MV-4-11 (cell line): Measurements from ENCODE around the gene MFNG.
"Not testable (repeated sequence)": the region's sequence is repeated elsewhere in the genome, so short reads cannot be mapped to it uniquely, and the experiment has no call there.

Experiments
- DNase-seq: peaks from one replicate; lab custom pipeline; 2025; lab: John Stamatoyannopoulos, UW

Gene MFNG

DNA sequence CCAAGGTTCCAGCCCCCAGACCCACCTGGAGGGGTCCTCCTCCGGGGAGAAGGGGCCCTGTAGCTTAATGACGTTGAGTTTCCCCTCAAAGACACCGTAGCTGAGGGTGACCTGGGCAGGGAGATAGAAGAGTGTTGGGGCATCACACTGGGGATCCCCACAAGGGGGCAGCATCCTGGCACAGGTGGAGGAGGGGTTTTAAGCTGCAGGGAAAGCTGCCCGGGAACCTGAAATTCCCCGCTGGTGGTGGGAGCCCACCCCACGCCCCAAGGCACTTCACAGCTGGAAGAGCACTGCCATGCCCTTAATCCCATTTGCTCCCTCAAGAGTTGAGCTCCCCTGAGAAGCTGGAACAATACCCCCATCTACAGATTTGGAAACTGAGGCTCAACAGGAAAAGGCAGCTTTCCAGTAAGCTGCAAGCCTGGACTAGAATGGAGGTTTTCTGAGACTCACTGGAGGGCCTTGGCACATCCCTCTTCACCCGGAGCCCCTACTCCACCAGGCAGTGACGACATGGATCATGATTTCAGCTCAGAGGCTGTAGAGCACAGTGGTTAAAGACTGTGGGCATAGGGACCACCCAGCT lies 13.7 kb downstream of the MFNG start:
- no peak for DNase-seq

DNA sequence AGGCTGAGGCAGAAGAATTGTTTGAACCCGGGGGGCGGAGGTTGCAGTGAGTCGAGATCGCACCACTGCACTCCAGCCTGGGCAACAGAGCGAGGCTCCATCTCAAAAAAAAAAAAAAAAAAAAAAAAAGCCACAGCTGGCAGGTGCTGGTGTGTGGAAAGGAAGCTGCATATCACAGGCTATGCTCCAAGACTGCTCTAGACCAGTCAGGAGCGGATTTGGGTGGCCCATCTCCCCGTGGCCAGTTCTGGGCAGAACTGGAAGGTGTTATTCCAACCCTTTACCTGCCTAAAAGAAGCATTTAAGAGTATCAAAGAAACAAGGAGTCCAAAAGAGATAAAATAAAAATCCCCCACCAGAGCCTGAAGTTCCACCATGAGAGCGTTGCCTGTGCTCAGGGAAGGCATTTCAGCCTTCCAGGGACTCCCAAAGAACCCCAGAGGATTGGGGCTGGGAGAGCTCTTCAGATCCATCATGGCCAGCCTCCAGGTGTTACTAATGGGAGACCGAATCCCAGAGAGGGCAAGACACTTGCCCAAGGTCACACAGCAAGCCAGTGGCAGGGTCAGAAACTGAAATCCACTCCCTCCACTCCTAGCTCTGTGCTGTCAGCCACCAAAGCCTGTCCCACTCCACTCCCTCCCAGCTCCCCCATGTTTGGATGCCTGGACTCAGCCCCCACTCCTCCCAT lies 14.3 kb downstream of the MFNG start:
- no peak for DNase-seq

DNA sequence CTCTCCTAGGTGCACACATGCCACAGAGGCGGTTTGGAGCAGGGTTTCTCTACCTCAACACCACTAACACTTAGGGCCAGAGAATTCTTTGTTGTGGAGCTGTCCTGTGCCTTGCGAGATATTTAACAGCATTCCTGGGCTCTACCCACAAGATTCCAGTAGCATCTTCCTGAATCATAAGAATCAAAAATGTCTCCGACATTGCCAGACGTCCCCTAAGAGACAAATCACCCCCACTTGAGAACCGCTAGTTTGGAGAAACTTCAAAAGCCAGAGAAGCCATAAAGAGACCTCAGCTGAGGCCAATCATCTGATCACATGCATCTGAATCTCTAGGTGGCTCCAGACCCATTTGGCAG lies 16.1 kb downstream of the MFNG start:
- no peak for DNase-seq

DNA sequence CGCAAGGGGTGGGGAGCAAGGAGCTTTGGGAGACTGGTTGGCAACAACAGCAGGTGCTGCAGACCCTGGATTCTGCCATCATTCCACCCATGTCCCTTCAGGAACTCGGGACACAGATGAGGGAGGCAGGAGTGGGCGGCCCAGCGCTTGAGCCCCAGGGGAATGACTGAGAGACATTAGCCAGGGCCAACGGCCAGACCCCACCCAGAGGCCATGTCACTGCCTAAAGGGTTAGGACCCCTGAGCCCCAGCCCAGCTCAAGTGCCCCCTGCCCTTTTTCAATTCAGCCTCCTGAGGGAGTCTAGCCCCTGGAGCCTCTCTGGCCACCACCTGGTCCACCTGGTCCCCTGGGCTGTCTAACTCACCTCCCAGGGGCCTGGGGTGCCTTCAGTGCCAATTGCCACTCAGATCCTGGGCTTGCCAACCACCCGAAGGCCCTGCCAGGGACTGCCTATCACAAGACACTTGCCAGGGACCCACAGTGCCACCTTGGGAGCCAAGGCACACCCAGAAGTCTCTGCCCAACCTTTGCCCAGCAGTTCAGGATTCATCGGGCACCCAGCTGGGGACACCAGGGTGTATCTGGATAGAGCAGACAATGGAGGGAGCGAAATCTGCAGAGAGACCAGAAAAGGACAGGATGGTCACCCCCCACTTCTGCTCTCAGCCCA lies 16.6 kb downstream of the MFNG start:
- DNase-seq: no peak

DNA sequence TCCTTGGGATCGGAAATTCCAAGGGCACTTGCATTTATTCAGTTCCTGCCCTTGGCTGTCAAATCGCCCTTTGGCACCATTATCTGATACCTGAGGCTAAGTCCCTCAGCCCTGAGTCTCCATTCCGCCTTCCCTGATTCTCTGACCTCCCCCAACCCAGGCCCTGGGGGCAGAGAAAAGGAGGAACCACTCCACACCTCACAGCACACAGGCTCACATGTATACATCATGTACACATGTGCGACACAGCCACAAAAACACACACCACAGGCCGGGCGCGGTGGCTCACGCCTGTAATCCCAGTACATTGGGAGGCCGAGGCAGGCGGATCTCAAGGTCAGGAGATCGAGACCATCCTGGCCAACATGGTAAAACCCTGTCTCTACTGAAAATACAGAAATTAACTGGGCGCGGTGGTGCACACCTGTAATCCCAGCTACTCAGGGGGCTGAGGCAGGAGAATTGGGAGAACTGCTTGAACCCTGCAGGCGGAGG lies 17.9 kb downstream of the MFNG start:
- not testable (repeated sequence) for DNase-seq

DNA sequence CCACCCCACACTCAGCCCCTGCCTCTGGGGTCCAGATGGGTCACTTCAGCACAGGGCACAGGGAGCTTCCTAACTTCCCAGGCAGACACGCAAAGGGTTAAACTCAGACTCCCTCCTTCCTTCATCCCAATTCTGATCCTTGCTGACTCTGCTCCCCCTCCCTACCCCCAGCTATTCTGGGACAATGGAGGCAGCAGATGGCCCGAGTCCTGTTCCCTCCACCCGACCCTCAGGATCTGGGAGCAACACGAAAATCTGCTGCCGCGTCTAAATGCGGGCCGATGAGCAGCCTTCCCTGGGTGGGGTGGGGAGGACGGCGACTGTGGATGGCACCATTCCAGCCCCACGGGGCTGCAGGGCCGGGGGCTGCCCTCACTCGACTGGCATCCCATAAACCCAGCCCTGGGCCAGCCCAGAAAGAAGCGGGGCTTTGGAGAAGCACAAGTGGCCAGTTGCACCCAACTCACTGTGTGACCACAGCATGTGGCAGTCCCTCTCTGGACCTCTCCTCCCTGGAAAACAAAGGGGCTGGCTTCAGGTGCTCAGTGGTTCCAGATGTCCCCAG lies 18.7 kb downstream of the MFNG start:
- DNase-seq: no peak

DNA sequence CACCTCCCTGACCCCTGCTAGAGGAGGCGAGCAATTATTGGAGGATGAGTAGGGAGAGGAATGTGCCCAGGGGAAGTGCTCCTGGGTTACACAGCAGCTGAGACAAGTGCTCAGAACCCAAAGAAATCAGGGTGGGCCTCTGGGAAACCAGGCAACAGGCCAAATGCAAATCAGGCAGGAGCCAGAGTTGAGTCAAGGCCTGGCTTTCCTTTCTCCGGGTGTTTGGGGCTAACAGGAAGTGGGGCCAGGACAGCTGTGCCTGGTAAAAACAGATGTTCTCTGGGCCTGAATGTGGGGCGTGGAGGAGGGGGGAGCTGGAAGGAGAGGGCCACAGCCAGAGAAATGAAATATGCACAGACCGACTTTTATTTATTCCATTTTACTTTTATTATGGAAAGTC lies 22.0 kb downstream of the MFNG start:
- DNase-seq: peak; percentile 40

DNA sequence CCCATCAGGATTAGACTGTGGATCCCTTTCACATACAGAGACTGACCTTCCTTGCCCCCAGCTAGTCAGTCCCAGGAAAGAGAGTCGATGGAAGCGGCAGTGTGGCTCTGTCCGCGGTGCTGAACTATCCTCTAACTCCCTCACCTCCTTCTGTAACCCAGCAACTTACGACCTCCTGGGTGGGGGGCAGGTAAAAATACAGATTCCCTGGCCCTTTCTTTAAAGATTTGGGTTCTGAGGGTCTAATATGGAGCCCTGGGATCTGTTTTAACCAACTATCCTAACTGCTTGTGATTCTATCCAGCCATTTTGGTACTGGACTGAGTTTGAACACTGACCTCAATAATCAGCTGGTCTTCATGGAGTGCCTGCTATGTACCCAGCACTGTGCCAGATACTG lies 23.2 kb downstream of the MFNG start:
- peak; percentile 2 for DNase-seq

DNA sequence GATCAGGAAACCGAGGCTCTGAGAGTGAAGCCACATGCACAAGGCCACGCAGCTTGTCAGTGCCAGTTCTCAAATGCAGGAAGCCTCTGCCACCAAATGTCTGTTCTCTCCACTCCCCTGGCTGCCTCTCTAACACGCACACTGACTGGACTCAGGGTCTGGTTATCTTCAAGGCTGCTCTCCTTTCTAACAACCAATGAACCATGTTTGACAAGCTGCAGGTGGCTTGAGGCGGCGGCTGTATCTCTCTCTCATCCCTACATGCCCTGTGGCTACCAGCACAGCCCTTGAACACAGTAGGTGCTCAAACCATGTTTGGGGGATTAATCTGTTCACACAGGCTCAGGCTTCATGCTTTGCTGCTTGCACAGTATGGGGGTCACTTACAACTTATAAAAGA lies 23.7 kb downstream of the MFNG start:
- no peak for DNase-seq

DNA sequence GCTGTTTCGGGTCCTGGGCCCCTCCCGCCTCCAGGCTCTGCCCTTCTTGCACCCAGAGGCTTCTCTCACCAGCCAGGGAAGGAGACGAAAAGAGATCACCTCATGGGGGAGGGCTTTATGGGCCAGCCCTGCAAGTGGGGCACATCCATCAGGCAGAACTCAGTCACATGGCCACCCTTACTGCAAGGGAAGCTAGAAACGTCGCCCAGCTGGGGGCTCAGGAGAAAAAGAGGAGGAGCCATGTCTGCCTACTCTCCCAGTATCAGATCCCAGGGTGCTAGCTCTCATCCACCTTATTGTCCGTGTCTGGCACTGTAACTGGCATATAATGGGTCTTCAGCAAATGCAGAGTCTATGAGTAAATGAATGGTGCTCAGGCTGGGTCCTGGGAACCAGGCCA lies 24.2 kb downstream of the MFNG start:
- no peak for DNase-seq

DNA sequence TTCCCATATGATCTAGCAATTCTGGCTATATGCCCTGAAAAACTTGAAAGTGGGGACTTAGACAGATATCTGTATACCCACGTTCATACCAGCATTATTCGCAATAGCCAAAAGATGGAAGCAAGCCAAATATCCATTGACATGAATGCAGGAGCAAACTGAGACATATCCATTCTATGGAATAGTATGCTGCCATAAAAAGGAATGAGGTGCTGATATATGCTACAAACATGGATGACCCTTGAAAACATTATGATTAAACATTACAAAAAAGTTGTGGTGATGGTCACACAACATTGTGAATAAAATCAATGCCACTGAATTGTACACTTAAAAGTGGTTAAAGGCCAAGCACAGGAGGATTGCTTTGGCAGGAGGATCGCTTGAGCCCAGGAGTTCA lies 25.5 kb downstream of the MFNG start:
- no peak for DNase-seq

DNA sequence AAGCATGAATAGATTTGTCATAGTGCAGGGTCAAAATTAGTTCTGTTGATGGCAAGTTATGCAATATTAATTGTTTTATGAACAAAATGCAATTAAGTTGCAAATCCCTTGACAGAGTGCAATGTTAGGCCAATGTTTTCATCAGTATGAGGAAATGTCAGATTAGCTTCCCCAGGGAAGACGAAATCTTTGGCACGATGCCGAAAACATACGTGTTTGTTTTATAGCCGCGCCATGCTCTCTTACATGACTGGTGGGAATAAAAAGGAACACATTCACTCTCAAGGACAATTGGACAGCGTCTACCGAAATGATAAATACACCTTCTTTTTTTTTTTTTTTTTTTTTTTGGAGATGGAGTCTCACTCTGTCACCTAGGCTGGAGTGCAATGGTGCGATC lies 27.0 kb downstream of the MFNG start:
- no peak for DNase-seq

DNA sequence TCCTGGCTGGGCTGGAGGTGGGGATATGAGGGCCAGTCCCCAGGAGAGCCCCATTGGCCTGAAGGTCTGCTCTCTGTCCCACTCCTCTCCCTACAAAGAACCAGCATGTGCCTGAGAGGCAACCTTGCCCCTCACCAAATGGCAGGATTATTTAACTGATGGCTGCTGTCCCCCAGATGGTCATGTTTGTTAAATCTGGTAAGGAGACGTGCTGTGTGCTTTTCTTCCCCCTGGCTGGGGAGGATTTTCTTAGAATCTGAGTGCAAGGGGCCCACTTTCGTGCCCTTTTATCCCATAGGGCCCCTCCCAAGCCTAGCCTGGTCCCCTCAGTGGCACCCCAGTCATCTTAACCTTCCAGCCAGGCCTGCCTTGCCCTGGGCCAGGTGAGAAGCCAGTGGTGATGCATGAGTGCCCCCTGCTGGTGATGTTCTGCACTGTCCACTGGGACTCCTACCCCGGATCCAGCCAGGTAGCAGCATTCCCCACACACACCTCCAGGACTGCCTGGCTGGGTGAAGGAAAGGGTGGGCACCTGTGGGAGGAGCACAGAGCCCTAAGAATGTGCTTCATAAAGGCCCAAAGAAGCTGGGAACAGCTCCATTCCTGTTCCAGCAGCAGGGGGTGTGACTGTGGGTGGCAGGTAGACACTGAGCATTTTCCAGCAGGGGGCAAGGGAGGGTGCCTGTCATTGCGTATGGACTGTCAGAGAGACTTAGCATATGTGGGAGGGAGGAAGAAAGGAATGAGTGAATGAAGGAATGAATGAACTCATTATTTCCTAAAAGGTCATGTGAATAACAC lies 28.9 kb downstream of the MFNG start:
- DNase-seq: peak; percentile 18

DNA sequence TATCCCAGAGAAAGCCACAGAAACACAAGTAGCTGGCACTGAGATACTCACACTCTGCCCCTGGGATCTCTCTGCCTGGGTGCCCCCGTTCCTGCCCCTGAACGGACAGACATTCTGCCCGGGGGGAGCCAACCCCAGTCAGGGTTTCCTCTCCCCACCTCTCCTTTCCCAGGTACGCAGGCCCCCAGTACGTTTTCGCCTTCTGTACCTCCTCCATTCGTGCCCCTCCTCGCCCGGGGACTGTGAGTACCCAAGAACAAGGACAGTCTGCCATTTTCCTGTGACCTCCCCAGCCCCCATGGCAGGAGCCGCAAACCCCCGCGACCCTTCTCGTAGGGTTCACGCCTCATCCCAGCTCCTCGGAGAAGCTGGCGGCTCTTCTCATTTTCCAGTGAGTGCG lies 29.8 kb downstream of the MFNG start:
- no peak for DNase-seq

DNA sequence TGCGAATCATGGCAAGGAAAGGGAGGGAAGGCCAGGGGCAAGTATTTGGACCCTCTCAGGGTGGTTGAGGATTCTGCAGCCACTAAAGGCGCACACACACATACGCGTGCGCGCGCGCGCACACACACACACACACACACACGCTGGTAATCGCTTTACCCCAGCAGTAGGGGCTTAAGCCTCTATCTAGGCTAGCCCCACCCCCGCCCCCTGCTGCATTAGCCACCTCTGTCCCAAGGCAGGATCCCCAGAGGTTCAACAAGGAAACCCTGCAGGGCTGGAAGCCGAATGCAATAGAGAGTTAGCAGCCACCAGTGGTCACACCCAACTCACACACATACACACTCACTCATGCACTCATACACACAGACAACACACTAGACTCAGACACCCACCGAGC lies 30.3 kb downstream of the MFNG start:
- DNase-seq: no peak

DNA sequence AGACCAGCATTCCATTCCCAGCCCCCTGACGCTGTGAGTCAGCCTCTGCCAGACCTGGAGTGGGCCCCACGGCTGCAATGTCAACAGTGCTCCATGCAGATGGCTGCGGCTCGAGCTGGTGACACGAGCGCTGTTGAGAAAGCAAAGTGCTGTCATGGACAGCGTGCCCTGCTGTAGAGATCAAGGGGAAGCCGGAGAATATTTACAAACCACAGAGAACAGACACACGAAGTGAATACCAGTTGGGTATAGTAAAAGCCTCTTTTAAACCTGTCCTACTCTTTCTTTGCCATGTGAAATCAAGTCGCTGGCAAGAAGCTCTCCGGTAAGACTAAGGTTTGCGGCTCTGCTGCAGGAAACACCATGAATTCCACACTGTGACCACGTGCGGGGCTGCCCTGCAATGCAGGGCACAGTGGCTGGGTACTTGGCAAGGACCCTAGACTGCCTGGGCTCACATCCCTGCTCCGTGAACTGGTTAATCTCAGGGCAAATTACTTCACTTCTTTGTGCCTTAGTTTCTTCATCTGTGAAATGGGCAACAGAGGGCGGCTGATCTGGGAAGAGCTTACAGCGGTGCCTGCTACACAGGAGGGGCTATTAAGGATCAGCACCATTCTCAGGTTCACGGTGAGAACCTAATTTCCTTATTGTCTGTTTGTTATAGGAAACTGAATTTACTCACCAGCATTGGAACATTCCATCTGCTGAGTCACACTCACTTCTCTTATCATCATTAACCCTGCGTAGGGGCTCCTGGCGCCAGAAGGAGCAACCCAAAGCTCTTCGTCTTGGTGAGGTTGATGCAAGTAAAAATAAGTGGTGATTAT lies 31.1 kb downstream of the MFNG start:
- peak; percentile 80 for DNase-seq

DNA sequence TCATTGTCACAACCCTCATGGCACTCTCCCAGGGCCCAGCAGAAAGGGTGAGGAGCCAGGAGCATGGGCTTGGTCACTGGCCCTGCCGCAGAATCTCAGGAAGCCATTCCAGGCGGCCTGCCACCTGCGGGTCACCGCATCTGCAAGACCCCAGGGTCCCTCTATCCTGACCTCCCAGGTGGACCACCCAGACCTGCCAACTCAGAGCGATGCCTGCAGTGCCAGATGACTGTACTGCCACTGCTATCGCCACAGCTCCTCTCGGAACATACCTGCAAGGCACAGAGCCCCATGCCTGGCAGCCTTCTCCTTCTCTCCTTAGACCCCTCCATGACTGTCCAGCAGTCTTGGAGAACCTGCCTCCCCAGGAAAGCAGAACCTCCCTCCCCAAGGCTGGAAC lies 32.5 kb downstream of the MFNG start:
- DNase-seq: no peak

DNA sequence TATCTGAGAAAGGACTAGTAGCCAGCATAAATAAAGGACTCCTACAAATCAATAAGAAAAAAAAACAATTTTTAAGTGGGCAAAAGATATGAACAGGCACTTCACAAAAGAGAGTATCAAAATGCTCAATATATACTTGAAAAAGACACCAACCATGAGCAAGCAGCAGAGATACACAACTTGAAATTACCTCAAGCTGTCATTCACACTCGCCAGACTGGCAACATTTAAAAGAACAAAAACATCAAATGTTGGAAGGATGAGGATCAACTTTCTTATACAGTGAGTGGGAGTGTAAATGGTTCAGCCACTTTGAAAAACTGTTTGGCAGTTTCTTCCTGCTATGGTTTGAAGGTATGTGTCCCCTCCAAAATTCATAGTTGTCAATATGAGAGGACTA lies 35.0 kb downstream of the MFNG start:
- DNase-seq: no peak

DNA sequence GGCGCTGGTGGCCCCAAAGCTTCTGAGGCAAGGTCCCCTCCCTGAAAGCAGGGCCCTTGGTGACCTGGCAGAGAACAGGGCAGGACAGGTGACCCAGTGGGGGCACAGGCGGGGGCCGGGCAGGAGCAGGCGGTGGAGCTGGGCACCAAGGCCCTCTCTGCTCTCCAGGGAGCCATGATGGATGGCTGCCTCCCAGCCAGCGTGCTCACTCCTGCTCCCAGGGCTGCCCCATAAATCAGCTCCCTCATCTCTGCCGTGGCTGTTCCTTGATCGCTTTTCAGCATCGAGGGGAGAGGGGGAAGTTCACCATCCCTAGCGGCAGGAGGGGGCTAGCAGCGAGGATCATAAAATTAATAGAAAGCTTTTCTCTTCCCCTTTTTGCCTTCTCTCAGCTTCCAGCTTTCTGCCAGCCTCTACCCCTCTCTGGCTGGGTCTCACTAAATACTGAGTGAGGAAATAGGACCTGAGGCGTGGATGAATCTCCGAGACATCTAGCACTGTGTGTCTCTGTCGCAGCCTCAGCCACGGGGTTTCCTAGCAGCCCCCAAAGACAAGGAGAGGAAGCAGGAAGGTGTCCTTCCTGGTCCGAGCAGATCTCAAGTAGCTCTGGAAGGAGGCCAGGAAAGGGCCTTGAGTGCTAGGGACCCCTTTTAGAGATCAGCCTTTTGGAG lies 36.7 kb downstream of the MFNG start:
- peak; percentile 75 for DNase-seq

DNA sequence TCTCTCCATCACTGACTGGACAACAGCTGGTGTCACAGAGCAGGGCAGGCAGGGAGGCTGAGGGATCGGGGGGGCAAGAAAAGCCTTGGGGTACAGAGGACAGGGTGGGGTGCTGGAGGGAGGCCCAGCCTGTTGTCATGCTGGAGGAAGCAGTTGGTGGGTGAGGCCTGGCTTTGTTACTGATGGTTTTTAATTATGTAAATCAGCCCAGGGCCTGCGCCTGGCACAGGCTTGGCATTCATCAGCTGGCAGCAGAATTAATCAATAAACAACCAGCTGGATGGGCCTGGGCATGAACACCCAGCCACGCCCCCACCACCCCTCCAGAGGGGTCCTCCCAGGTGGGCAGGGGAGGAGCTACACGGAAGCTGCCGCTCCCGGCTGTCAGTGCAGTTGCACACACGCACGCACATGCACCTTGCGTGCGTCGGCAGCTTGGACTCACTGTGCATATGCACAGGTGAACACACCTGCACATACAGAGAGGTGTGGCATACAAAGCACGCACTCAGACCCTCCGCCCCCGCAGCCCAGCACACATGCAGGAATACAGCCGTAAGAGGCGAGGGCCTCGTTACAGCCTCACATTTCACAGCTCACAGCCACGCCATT lies 37.6 kb downstream of the MFNG start:
- DNase-seq: no peak
